Endothelial cell of umbilical vein (primary cell): ENCODE data around the gene RPS27L. TPM values are rescaled to one million over a fixed set of nuclear protein-coding genes. Genes with fewer than 3 reads are reported as not detected.
A peak's percentile ranks its signal among the peaks of the same experiment; 100 is the strongest.

ENCODE experiments used
- BruUV-seq: library from RNA; stranded (reverse); fragments of 400-500 nt; replicated peaks from 2 replicates; lab custom pipeline; 2021; lab: Mats Ljungman, UMichigan
- CTCF ChIA-PET: fragments of 300-600, 350-600 bp; sonication (Branson Sonifier 250); formaldehyde crosslinking; loops from one replicate; lab custom pipeline; 2021; ENCODE audit warnings: antibody characterized with exemption, inconsistent platforms; lab: Charles Lee
- POLR2A ChIA-PET: fragments of 300-600, 350-600 bp; sonication (Branson Sonifier 250); formaldehyde crosslinking; loops from one replicate; lab custom pipeline; 2021; ENCODE audit warnings: antibody characterized with exemption, inconsistent platforms; lab: Charles Lee
- DNase-seq: peaks from one replicate; pipeline ENCODE4 v3.0.0-alpha.2; 2011; ENCODE audit warnings: low read depth, low spot score
- FAIRE-seq: peaks from 2 replicates; lab custom pipeline; 2011; peaks lifted over from hg19 to GRCh38; lab: Jason Lieb, UNC
- H2AFZ ChIP-seq: 2 replicates; pipeline ENCODE4 v1.6.0; 2012; ENCODE audit warnings: low read depth, low read length, control low read depth, inconsistent platforms
- H3K27ac ChIP-seq: 2 replicates; pipeline ENCODE4 v1.5.1; 2011; ENCODE audit warnings: low read depth, mild to moderate bottlenecking, control low read depth, low read length, moderate library complexity; ENCODE audit not compliant: insufficient read depth
- H3K27me3 ChIP-seq, 2 experiments: 2 replicates each; pipeline versions ENCODE4 v1.6.0 to v1.6.1; 2011; ENCODE audit warnings: low read length in 2 of 2, mixed read lengths in 1 of 2; ENCODE audit not compliant: control insufficient read depth in 2 of 2, insufficient read depth in 2 of 2
- H3K36me3 ChIP-seq, 2 experiments: 2 replicates in 1 of 2; 3 replicates in 1 of 2; pipeline ENCODE4 v1.5.1; 2011; ENCODE audit warnings: low read length in 2 of 2, mild to moderate bottlenecking in 1 of 2, moderate library complexity in 1 of 2; ENCODE audit not compliant: control insufficient read depth in 2 of 2, insufficient read depth in 2 of 2; ENCODE audit errors: extremely low read depth in 1 of 2
- H3K4me1 ChIP-seq: 3 replicates; pipeline ENCODE4 v1.5.1; 2011; ENCODE audit warnings: mild to moderate bottlenecking, low read length; ENCODE audit not compliant: control insufficient read depth, insufficient read depth; ENCODE audit errors: extremely low read depth
- H3K4me2 ChIP-seq: 2 replicates; pipeline ENCODE4 v1.6.1; 2011; ENCODE audit warnings: low read length, control low read depth, mixed read lengths; ENCODE audit not compliant: insufficient read depth
- H3K4me3 ChIP-seq, 3 experiments: fragments of 200-600 bp in 1 of 3; sonication (generic), shearing (Covaris generic) in 1 of 3; replicated peaks in 1 of 3; 2 replicates each; pipeline ENCODE4 v1.5.1; 2011 to 2016; ENCODE audit warnings: control low read depth in 3 of 3, low read length in 3 of 3, mild to moderate bottlenecking in 2 of 3, inconsistent platforms in 1 of 3, low read depth in 1 of 3, moderate library complexity in 1 of 3; ENCODE audit not compliant: insufficient read depth in 1 of 3
- H3K79me2 ChIP-seq: 2 replicates; pipeline ENCODE4 v1.6.0; 2012; ENCODE audit warnings: low read length, inconsistent platforms; ENCODE audit not compliant: control insufficient read depth, insufficient read depth
- H3K9ac ChIP-seq: replicated peaks from 2 replicates; pipeline ENCODE3; 2011; ENCODE audit warnings: low read length, control low read depth; ENCODE audit not compliant: insufficient read depth; ENCODE audit errors: extremely low read depth
- H3K9me1 ChIP-seq: replicated peaks from 3 replicates; pipeline ENCODE4 v1.6.0; 2011; ENCODE audit warnings: mild to moderate bottlenecking, low read length; ENCODE audit not compliant: control insufficient read depth, insufficient read depth; ENCODE audit errors: extremely low read depth
- H3K9me3 ChIP-seq: replicated peaks from 2 replicates; pipeline ENCODE4 v1.5.1; 2012; ENCODE audit warnings: low read length, inconsistent platforms; ENCODE audit not compliant: control insufficient read depth, insufficient read depth
- H4K20me1 ChIP-seq: replicated peaks from 2 replicates; pipeline ENCODE3; 2011; ENCODE audit warnings: mild to moderate bottlenecking, low read length; ENCODE audit not compliant: control insufficient read depth, insufficient read depth; ENCODE audit errors: extremely low read depth
- EZH2 ChIP-seq: IDR thresholded peaks from 2 replicates; pipeline ENCODE4 v1.6.1; 2012; ENCODE audit warnings: borderline replicate concordance, low read depth, mild to moderate bottlenecking, moderate library complexity, low read length, inconsistent platforms; ENCODE audit not compliant: severe bottlenecking
- FOS ChIP-seq: IDR thresholded peaks from 2 replicates; pipeline ENCODE4 v1.6.1; 2011; ENCODE audit warnings: mild to moderate bottlenecking, low read length, moderate library complexity, borderline replicate concordance; ENCODE audit not compliant: insufficient read depth
- GATA2 ChIP-seq: IDR thresholded peaks from 2 replicates; pipeline ENCODE4 v1.7.0; 2011; ENCODE audit warnings: low read depth, mild to moderate bottlenecking, moderate library complexity, mixed read lengths, low read length; ENCODE audit not compliant: insufficient read length, insufficient read depth
- JUN ChIP-seq: IDR thresholded peaks from 2 replicates; pipeline ENCODE4 v1.6.1; 2011; ENCODE audit warnings: borderline replicate concordance, low read depth; ENCODE audit not compliant: insufficient read length, insufficient read depth
- POLR2A ChIP-seq: IDR thresholded peaks from 2 replicates; pipeline ENCODE4 v1.6.1; 2012; ENCODE audit warnings: low read depth, mild to moderate bottlenecking, control low read depth, low read length
- POLR2AphosphoS5 ChIP-seq: IDR thresholded peaks from 2 replicates; pipeline ENCODE4 v1.6.1; 2012; ENCODE audit warnings: low read depth, mild to moderate bottlenecking, control low read depth, low read length, moderate library complexity; ENCODE audit not compliant: insufficient read depth
- dilution Hi-C: fragments of 300-500 bp; cut with MboI; formaldehyde crosslinking; loops from one replicate; pipeline ENCODE4 v1.15.0; 2019; ENCODE audit warnings: low sequenced_read_pairs; ENCODE audit not compliant: extremely low pct_ligation_motif_present
- intact Hi-C: fragments of 100-400 bp; cut with micrococcal nuclease; formaldehyde crosslinking; loops from one replicate; pipeline ENCODE4 v1.10.0; 2022
- polyA plus RNA-seq, 4 experiments: library from polyadenylated mRNA; depleted of rRNA in 3 of 4; stranded (reverse) in 3 of 4; unstranded in 1 of 4; fragments of >200 nt; gene quantifications; 2 replicates each; pipeline versions ENCODE4 v1.2.1 to v1.2.3, GENCODE V29; 2011 to 2012; ENCODE audit warnings: missing spikeins in 1 of 4
- total RNA-seq: library from RNA; stranded (reverse); gene quantifications from 2 replicates; pipeline ENCODE4 v1.2.3, GENCODE V29; 2021
- TF ChIP-seq, protein P1 (sequence below): IDR thresholded peaks from 2 replicates; pipeline ENCODE4 v1.6.1; 2011; ENCODE audit not compliant: insufficient read depth, insufficient read length
- TF ChIP-seq, protein P2 (sequence below), 2 donors: IDR thresholded peaks; 1 replicate in 1 of 2; 2 replicates in 1 of 2; pipeline ENCODE4 v1.5.1; 2011; ENCODE audit warnings: low read length in 2 of 2, mild to moderate bottlenecking in 2 of 2, moderate library complexity in 2 of 2, control low read depth in 1 of 2, inconsistent platforms in 1 of 2, low read depth in 1 of 2; ENCODE audit not compliant: insufficient read depth in 1 of 2; ENCODE audit errors: extremely low read depth in 1 of 2

RPS27L gene
- total and polyA plus RNA-seq, 2 donors (not counting 3 experiments of a cell fraction or from before 2014, with no cell fraction given) = 163 to 345 TPM

DNA sequence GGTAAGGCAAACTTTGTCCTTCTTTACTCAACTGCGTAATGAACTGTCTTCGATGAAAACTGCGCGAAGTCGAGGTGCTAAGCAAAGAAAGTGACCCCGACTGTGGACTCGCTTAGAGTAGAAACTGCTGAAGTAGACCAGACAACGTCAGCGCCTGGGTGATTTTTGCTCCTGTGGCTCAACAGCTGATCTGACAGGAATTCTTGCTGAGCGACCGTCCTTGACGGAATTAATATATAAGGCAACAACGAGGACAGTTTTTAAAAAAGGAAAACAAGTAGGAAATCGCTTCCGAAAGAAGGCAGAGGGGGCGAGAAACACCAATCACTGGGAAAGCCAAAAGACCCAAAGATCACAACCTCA, 541 bp downstream of the RPS27L start:
- Histone ChIP-seq H3K27me3 (no peaks in the 10 kb centered on the region), H3K27ac (peak overlapping the region; percentile 71), H3K4me1 (peaks cover 11% of the 10 kb centered on the region), H3K4me3 (peak overlapping the region; percentile 54 to 98 (median 88)), H3K36me3 (peaks cover 4 to 10% of the 10 kb centered on the region in 2 experiments), H3K79me2 (peaks cover 26% of the 10 kb centered on the region), H3K9ac (peak overlapping the region; percentile 81), H4K20me1 (no peaks in the 10 kb centered on the region), H3K9me1 (no peaks in the 10 kb centered on the region), H3K9me3 (no peaks in the 10 kb centered on the region), H2AFZ (no peak overlapping the region), H3K4me2 (peak overlapping the region; percentile 62)
- ChIA-PET CTCF (interaction anchor here (0.9 to 2.2 kb wide), 9 partner anchors 9 to 374 kb away, joined by 3 to 8 read pairs (median 4); partner anchors contain the start of gene APH1B), POLR2A (interaction anchor here (0.9 to 1.4 kb wide), 3 partner anchors 21 to 109 kb away, joined by 4 to 5 read pairs (median 5); partner anchors contain the start of gene RAB8B)
- dilution Hi-C loops = no loop called here
- intact Hi-C loops = loop anchor here (1.0 to 5.0 kb wide), 8 partner anchors 20 to 246 kb away; partner anchors contain the start of genes APH1B, LACTB and RAB8B
- BruUV-seq = TSS peak; percentile 61
- TF ChIP-seq JUN = no peak
- no peak for TF ChIP-seq GATA2
- TF ChIP-seq EZH2 = no peak
- TF ChIP-seq, protein P1, sequence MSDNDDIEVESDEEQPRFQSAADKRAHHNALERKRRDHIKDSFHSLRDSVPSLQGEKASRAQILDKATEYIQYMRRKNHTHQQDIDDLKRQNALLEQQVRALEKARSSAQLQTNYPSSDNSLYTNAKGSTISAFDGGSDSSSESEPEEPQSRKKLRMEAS = no peak
- TF ChIP-seq POLR2AphosphoS5 = no peak
- TF ChIP-seq, protein P2, sequence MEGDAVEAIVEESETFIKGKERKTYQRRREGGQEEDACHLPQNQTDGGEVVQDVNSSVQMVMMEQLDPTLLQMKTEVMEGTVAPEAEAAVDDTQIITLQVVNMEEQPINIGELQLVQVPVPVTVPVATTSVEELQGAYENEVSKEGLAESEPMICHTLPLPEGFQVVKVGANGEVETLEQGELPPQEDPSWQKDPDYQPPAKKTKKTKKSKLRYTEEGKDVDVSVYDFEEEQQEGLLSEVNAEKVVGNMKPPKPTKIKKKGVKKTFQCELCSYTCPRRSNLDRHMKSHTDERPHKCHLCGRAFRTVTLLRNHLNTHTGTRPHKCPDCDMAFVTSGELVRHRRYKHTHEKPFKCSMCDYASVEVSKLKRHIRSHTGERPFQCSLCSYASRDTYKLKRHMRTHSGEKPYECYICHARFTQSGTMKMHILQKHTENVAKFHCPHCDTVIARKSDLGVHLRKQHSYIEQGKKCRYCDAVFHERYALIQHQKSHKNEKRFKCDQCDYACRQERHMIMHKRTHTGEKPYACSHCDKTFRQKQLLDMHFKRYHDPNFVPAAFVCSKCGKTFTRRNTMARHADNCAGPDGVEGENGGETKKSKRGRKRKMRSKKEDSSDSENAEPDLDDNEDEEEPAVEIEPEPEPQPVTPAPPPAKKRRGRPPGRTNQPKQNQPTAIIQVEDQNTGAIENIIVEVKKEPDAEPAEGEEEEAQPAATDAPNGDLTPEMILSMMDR (IDR thresholded peaks at IDR 0.05; ENCODE audit: extremely low read depth in 1 of 2, insufficient read depth in 1 of 2, low read depth in 1 of 2, low read length in 2 of 2) = no peak
- no peak for TF ChIP-seq FOS
- no peak for TF ChIP-seq POLR2A
- peak; percentile 50 for FAIRE-seq
- DNase-seq = peak; percentile 56
